ENCODE measurements around the gene HEATR5A.
"Not testable (repeated sequence)": the region's sequence is repeated elsewhere in the genome, so short reads cannot be mapped to it uniquely, and the experiment has no call there.

HEATR5A gene

DNA sequence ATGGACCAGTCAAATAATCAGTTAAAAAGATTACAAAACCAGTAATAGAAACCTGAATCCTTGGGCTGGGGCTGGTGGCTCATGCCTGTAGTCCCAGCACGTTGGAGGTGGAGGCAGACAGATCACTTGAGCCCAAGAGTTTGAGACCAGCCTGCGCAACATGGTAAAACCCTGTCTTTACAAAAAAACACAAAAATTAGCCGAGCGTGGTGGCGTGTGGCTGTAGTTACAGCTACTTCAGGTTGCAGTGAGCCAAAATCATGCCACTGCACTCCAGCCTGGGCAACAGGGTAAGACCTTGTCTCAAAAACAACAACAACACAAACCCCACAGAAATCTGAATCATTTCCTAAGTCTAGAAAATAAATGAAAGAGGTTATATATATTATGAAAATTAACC is 100.6 kb downstream of the HEATR5A start:
- no peak overlapping the region for H3K4me3 ChIP-seq (ENCODE audit: low read length)
- DNase-seq (ENCODE audit: low read depth): no peak

DNA sequence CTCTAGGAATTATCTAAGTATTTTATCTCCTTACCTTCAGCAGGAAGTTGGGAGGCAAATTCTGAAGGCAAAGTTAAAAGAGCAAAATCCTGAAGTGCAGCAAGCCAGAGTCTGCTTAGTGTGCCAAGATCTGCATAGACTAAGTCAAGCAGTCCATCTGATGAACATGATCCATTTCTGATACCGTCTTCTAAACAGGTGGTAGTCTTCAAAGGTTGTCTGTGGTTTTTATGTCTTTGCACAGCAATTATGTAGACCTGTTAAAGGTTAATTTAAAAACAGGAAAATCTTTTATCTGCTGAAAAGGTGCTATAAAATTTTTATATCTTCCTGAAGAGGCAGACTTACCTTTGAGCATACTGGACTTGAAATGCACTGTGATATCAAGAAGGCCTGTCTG is 107.4 kb downstream of the HEATR5A start:
- DNase-seq (ENCODE audit: low read depth): no peak
- no peak overlapping the region for H3K4me3 ChIP-seq (ENCODE audit: low read length)
- TF ChIP-seq, protein P1, sequence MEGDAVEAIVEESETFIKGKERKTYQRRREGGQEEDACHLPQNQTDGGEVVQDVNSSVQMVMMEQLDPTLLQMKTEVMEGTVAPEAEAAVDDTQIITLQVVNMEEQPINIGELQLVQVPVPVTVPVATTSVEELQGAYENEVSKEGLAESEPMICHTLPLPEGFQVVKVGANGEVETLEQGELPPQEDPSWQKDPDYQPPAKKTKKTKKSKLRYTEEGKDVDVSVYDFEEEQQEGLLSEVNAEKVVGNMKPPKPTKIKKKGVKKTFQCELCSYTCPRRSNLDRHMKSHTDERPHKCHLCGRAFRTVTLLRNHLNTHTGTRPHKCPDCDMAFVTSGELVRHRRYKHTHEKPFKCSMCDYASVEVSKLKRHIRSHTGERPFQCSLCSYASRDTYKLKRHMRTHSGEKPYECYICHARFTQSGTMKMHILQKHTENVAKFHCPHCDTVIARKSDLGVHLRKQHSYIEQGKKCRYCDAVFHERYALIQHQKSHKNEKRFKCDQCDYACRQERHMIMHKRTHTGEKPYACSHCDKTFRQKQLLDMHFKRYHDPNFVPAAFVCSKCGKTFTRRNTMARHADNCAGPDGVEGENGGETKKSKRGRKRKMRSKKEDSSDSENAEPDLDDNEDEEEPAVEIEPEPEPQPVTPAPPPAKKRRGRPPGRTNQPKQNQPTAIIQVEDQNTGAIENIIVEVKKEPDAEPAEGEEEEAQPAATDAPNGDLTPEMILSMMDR (IDR thresholded peaks at IDR 0.05; ENCODE audit: insufficient read depth, low read depth, low read length, missing control alignments): no peak

More for the DNA sequence above, 100.6 kb downstream of the HEATR5A start:
- TF ChIP-seq, protein P1 (IDR thresholded peaks at IDR 0.05; ENCODE audit: insufficient read depth, low read depth, low read length, missing control alignments): no peak

DNA sequence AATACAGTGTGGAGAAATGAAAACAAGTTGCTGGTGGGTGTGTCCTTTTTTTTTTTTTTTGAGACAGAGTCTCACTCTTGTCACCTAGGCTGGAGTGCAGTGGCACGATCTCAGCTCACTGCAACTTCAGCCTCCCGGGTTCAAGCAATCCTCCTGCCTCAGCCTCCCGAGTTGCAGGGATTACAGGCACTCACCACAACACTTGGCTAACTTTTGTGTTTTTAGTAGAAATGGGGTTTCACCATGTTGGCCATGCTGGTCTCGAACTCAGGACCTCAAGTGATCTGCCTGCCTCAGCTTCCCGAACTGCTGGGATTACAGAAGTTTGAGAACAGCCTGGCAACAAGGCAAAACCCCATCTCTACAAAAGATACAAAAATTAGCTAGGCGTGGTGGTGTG is 108.0 kb downstream of the HEATR5A start:
- DNase-seq (ENCODE audit: low read depth); H3K4me3 ChIP-seq (ENCODE audit: low read length): not testable (repeated sequence)

DNA sequence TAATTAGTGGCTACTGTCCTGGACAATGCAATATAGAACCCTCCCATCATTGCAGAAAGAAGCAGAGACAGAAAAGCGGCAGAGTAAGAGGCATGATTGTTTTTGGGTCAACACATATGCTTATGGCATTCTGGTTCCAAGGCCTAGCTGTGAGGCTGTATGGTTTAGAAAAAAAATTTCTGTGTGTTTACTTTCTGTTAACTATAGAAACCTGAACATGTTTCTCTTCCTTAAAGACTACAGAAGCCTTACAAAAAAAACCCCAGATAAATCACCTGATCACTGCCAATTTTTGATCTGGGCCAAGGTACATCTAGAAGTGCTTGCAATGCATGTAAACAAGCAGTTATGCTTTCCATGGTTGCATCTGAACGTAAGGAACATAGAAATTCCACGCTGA is 112.7 kb downstream of the HEATR5A start:
- TF ChIP-seq, protein P1 (IDR thresholded peaks at IDR 0.05; ENCODE audit: insufficient read depth, low read depth, low read length, missing control alignments): no peak
- no peak for DNase-seq (ENCODE audit: low read depth)
- no peak overlapping the region for H3K4me3 ChIP-seq (ENCODE audit: low read length)

DNA sequence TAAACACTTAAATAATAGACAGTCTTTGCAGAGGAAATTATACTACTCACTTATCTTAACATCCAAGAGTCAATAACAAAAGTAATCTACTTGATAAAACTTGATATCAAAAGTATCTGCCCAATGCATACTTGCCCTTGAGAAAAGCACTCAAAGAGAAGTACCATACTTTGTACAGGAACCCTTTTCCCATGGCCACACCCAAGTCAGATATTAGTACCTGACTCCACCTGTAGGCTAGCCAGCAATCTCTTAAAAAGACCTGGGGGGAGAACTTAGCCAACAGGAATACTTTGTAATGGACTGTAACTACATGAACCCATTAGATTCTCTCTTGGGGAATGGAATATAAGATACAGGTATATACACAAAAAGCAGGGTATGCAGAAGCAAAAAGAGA is 113.2 kb downstream of the HEATR5A start:
- no peak overlapping the region for H3K4me3 ChIP-seq (ENCODE audit: low read length)
- peak; percentile 27 for DNase-seq (ENCODE audit: low read depth)
- TF ChIP-seq, protein P1 (IDR thresholded peaks at IDR 0.05; ENCODE audit: insufficient read depth, low read depth, low read length, missing control alignments): peak; percentile 30

DNA sequence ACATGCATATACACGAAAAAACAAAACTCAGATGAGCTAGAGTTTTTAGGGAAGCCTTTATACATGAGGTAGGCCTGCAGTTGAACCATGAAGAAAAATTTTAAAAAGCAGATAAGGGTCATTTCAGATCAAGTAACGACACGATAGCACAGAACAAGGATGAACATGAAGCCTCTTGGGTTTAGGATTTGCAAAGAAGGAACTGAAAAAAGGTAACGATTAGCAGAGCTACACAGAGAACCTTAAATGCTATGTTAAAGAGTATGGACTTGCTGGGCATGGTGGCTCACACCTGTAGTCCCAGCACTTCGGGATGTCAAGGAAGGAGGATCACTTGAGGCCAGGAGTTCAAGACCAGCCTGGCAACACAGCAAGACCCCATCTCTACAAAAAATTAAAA is 116.7 kb downstream of the HEATR5A start:
- TF ChIP-seq, protein P1 (IDR thresholded peaks at IDR 0.05; ENCODE audit: insufficient read depth, low read depth, low read length, missing control alignments): no peak
- no peak overlapping the region for H3K4me3 ChIP-seq (ENCODE audit: low read length)
- no peak for DNase-seq (ENCODE audit: low read depth)

DNA sequence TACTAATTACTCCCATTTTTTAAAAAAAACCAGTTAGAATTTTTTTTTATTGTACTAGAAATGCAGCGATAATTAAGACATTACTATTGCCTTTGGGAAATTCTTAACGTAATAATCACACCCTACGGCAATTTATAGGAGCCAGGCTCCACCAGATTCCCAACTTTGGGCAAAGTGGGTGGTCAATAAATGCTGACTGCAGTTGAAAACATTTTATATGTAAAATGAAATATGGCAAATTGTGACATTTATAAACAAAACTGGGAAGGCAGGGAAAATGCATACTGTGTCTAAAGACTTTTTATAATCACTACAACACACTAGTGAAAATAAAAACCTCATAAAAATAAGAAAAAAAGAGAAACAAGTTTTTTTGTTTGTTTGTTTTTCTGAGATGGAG is 119.5 kb downstream of the HEATR5A start:
- TF ChIP-seq, protein P1 (IDR thresholded peaks at IDR 0.05; ENCODE audit: insufficient read depth, low read depth, low read length, missing control alignments): no peak
- no peak for DNase-seq (ENCODE audit: low read depth)
- no peak overlapping the region for H3K4me3 ChIP-seq (ENCODE audit: low read length)

DNA sequence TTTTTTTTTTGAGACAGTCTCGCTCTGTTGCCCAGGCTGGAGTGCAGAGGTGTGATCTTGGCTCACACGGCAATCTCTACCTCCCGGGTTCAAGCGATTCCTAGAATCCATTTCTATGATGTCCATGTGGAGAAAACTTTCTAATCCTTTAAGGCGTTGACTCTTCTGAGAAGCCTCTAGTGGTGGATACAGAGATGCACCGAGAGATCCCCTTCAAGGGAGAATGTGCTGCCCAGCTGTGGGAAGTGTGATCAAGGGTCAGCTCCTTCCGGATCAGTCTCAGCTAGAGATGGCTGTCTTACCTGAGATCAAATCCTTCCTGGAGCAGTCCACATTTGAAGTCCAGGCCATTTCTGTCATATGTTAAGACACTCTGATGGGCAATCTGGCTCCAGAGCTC is 120.1 kb downstream of the HEATR5A start:
- TF ChIP-seq, protein P1 (IDR thresholded peaks at IDR 0.05; ENCODE audit: insufficient read depth, low read depth, low read length, missing control alignments): no peak
- H3K4me3 ChIP-seq (ENCODE audit: low read length): no peak overlapping the region
- no peak for DNase-seq (ENCODE audit: low read depth)
